ENCODE results near the gene GIGYF1. TPM values are rescaled to one million over a fixed set of nuclear protein-coding genes. Genes with fewer than 3 reads are reported as not detected.
"Not testable (repeated sequence)": the region's sequence is repeated elsewhere in the genome, so short reads cannot be mapped to it uniquely, and the experiment has no call there.

Gene GIGYF1
- total and polyA plus RNA-seq, 4 donors, result 6.6 to 51.6 (median 42.1) TPM

DNA sequence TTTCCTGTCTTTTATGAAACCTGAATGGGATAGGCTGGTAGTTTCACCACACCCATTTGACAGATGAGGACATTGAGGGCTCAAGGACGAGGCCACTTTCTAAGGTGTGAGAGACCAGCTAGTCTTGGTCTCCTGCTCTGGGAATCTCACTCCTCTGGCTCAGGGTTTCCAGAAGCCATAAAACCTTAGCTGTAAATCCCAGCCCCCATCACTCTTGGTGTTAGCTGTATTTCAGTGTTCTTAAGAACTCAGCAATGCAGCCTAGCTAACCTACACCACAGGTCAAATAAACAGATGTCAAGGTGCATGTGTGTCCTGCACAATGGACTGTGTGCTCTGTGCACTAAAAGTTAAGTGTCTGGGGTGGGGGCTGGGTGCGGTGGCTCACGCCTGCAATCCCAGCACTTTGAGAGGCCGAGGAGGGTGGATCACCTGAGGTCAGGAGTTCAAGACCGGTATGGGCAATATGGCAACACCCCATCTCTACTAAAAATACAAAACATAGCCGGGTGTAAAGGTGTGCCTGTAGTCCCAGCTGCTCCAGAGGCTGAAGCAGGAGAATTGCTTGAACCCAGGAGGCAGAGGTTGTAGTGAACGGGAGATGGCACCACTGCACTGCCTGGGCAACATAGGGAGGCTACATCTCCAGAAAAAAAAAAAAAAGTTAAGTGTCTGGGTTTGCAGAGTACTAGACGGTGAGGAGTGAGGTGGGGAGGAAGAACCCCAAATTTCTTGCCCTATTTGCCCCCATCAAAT, 25.7 kb upstream of the GIGYF1 start:
- DNase-seq, result no peak
- WGBS, 2 donors, result 45 to 48% methylated on average over 8 of the region's 8 CpGs
- no peak for ATAC-seq (ENCODE audit: low FRiP score)
- H3K27ac ChIP-seq (ENCODE audit: low read depth in 1 of 2, low read length in 2 of 2), result no peak overlapping the region
- H3K27me3 ChIP-seq (ENCODE audit: control insufficient read depth in 1 of 2, insufficient read depth in 2 of 2, low read length in 1 of 2), result no peaks in the 10 kb centered on the region
- intact Hi-C loops (cut with DNase I), result loop anchor here in 1 of 2 donors (10.0 kb wide), 1 partner anchor 255 kb away; the partner anchor contains the start of gene SPACDR
- no peaks in the 10 kb centered on the region for H3K9me3 ChIP-seq (ENCODE audit: control insufficient read depth, low read length)
- H3K4me1 ChIP-seq (ENCODE audit: control insufficient read depth in 1 of 2, insufficient read depth in 2 of 2, low read length in 2 of 2), result no peaks in the 10 kb centered on the region
- no peaks in the 10 kb centered on the region for H3K36me3 ChIP-seq (ENCODE audit: control insufficient read depth in 1 of 2, insufficient read depth in 2 of 2, low read length in 1 of 2)
- no peak overlapping the region for H3K4me3 ChIP-seq (ENCODE audit: low read length in 2 of 2)

DNA sequence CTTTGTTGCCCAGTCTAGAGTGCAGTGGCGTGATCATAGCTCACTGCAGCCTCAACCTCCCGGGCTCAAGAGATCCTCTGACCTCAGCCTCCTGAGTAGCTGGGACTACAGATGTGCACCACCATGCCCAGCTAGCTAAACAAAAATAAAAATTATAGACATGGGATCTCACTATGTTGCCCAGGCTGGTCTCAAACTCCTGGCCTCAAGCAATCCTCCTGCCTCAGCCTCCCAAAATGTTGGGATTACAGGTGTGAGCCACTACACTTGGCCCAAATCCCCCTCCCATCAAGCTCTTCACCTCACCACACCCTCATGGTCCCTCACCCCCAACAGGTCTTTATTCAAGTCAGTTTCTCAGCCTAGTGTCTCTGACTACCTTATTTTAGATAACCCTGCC, 23.0 kb upstream of the GIGYF1 start:
- H3K36me3 ChIP-seq (ENCODE audit: control insufficient read depth in 1 of 2, insufficient read depth in 2 of 2, low read length in 1 of 2); H3K9me3 ChIP-seq (ENCODE audit: control insufficient read depth, low read length); H3K27me3 ChIP-seq (ENCODE audit: control insufficient read depth in 1 of 2, insufficient read depth in 2 of 2, low read length in 1 of 2); ATAC-seq (ENCODE audit: low FRiP score); DNase-seq; intact Hi-C loops (cut with DNase I); H3K27ac ChIP-seq (ENCODE audit: low read depth in 1 of 2, low read length in 2 of 2); H3K4me1 ChIP-seq (ENCODE audit: control insufficient read depth in 1 of 2, insufficient read depth in 2 of 2, low read length in 2 of 2); H3K4me3 ChIP-seq (ENCODE audit: low read length in 2 of 2): not testable (repeated sequence)
- 91 to 96% methylated on average over 2 of the region's 2 CpGs for WGBS, 2 donors

- H3K36me3 ChIP-seq (ENCODE audit: control insufficient read depth in 1 of 2, insufficient read depth in 2 of 2, low read length in 1 of 2), result no peaks in the 10 kb centered on the region
- no peak for DNase-seq
- H3K27ac ChIP-seq (ENCODE audit: low read depth in 1 of 2, low read length in 2 of 2), result no peak overlapping the region
- no peaks in the 10 kb centered on the region for H3K9me3 ChIP-seq (ENCODE audit: control insufficient read depth, low read length)
- H3K4me1 ChIP-seq (ENCODE audit: control insufficient read depth in 1 of 2, insufficient read depth in 2 of 2, low read length in 2 of 2), result no peaks in the 10 kb centered on the region
- H3K4me3 ChIP-seq (ENCODE audit: low read length in 2 of 2), result no peak overlapping the region
- H3K27me3 ChIP-seq (ENCODE audit: control insufficient read depth in 1 of 2, insufficient read depth in 2 of 2, low read length in 1 of 2), result no peaks in the 10 kb centered on the region
- no peak for ATAC-seq (ENCODE audit: low FRiP score)
- WGBS, 2 donors, result 70% methylated on average over 8 of the region's 8 CpGs
- intact Hi-C loops (cut with DNase I), result no loop called here
Observed at GRCh38 chr7:100714725-100715124, 20.7 kb upstream of the GIGYF1 start.

GRCh38 chr7:100711369-100711768, 17.3 kb upstream of the GIGYF1 start:
- DNase-seq (no peak), ATAC-seq (ENCODE audit: low FRiP score) (no peak)
- H3K27me3 ChIP-seq (ENCODE audit: control insufficient read depth in 1 of 2, insufficient read depth in 2 of 2, low read length in 1 of 2), result no peaks in the 10 kb centered on the region
- H3K4me3 ChIP-seq (ENCODE audit: low read length in 2 of 2), result no peak overlapping the region
- H3K4me1 ChIP-seq (ENCODE audit: control insufficient read depth in 1 of 2, insufficient read depth in 2 of 2, low read length in 2 of 2), result no peaks in the 10 kb centered on the region
- WGBS, 2 donors, result 43% methylated on average over 11 of the region's 11 CpGs
- no peaks in the 10 kb centered on the region for H3K9me3 ChIP-seq (ENCODE audit: control insufficient read depth, low read length)
- no peak overlapping the region for H3K27ac ChIP-seq (ENCODE audit: low read depth in 1 of 2, low read length in 2 of 2)
- H3K36me3 ChIP-seq (ENCODE audit: control insufficient read depth in 1 of 2, insufficient read depth in 2 of 2, low read length in 1 of 2), result no peaks in the 10 kb centered on the region
- intact Hi-C loops (cut with DNase I), result no loop called here

DNA sequence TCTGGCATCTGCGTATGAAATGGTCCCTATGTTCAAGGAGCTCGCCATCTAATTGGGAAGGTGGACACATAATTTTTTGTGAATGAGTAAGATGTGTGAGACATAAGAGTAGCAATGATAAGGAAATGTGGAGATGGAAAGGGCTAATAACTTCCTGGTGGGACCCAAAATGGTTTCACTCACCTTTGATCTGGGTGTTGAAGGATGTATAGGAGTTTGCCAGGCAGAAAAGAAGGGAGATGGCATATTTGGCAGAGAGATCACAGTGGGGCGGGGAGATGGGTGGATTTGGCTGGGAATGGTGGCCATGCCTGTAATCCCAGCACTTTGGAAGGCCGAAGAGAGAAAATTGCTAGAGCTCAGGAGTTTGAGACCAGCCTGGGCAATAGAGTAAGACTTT, 16.4 kb upstream of the GIGYF1 start:
- Histone ChIP-seq H3K9me3 (ENCODE audit: control insufficient read depth, low read length) (no peaks in the 10 kb centered on the region), H3K27ac (ENCODE audit: low read depth in 1 of 2, low read length in 2 of 2) (no peak overlapping the region), H3K4me3 (ENCODE audit: low read length in 2 of 2) (no peak overlapping the region), H3K27me3 (ENCODE audit: control insufficient read depth in 1 of 2, insufficient read depth in 2 of 2, low read length in 1 of 2) (no peaks in the 10 kb centered on the region), H3K4me1 (ENCODE audit: control insufficient read depth in 1 of 2, insufficient read depth in 2 of 2, low read length in 2 of 2) (no peaks in the 10 kb centered on the region), H3K36me3 (ENCODE audit: control insufficient read depth in 1 of 2, insufficient read depth in 2 of 2, low read length in 1 of 2) (no peaks in the 10 kb centered on the region)
- ATAC-seq (ENCODE audit: low FRiP score) (no peak), DNase-seq (no peak)
- intact Hi-C loops (cut with DNase I), result no loop called here
- 73% methylated on average over 4 of the region's 4 CpGs for WGBS, 2 donors

DNA sequence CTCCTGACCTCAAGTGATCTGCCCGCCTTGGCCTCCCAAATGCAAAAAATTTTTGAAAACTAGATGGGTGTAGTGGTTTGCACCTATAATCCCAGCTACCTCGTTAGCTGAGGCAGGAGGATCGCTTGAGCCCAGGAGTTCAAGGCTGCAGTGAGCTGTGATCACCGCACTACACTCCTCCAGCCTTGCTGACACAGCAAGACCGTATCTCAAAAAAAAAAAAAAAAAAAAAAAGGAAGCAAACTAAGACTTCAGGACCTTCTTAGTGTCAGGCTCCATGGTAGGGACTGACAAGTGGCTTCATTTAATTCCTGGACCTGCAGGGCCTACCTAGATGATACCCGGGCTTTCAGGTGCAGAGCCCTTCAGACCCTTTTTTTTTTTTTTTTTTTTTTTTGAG, 14.3 kb upstream of the GIGYF1 start:
- Histone ChIP-seq H3K27me3 (ENCODE audit: control insufficient read depth in 1 of 2, insufficient read depth in 2 of 2, low read length in 1 of 2) (no peaks in the 10 kb centered on the region), H3K9me3 (ENCODE audit: control insufficient read depth, low read length) (no peaks in the 10 kb centered on the region), H3K4me3 (ENCODE audit: low read length in 2 of 2) (no peak overlapping the region), H3K4me1 (ENCODE audit: control insufficient read depth in 1 of 2, insufficient read depth in 2 of 2, low read length in 2 of 2) (no peaks in the 10 kb centered on the region), H3K27ac (ENCODE audit: low read depth in 1 of 2, low read length in 2 of 2) (no peak overlapping the region), H3K36me3 (ENCODE audit: control insufficient read depth in 1 of 2, insufficient read depth in 2 of 2, low read length in 1 of 2) (no peaks in the 10 kb centered on the region)
- intact Hi-C loops (cut with DNase I), result no loop called here
- ATAC-seq (ENCODE audit: low FRiP score) (no peak), DNase-seq (no peak)
- WGBS, 2 donors, result 85 to 90% methylated on average over 6 of the region's 6 CpGs

- H3K36me3 ChIP-seq (ENCODE audit: control insufficient read depth in 1 of 2, insufficient read depth in 2 of 2, low read length in 1 of 2), result no peaks in the 10 kb centered on the region
- peak overlapping the region; percentile 36 to 59 for H3K4me3 ChIP-seq (ENCODE audit: low read length in 2 of 2)
- no peaks in the 10 kb centered on the region for H3K27me3 ChIP-seq (ENCODE audit: control insufficient read depth in 1 of 2, insufficient read depth in 2 of 2, low read length in 1 of 2)
- no peak for ATAC-seq (ENCODE audit: low FRiP score)
- no peaks in the 10 kb centered on the region for H3K4me1 ChIP-seq (ENCODE audit: control insufficient read depth in 1 of 2, insufficient read depth in 2 of 2, low read length in 2 of 2)
- 24 to 27% methylated on average over 34 of the region's 34 CpGs for WGBS, 2 donors
- H3K27ac ChIP-seq (ENCODE audit: low read depth in 1 of 2, low read length in 2 of 2), result no peak overlapping the region
- DNase-seq, result peak in 1 of 2 donors; percentile 82
- intact Hi-C loops (cut with DNase I), result no loop called here
- no peaks in the 10 kb centered on the region for H3K9me3 ChIP-seq (ENCODE audit: control insufficient read depth, low read length)
Observed at GRCh38 chr7:100706672-100707311, 12.7 kb upstream of the GIGYF1 start.

DNA sequence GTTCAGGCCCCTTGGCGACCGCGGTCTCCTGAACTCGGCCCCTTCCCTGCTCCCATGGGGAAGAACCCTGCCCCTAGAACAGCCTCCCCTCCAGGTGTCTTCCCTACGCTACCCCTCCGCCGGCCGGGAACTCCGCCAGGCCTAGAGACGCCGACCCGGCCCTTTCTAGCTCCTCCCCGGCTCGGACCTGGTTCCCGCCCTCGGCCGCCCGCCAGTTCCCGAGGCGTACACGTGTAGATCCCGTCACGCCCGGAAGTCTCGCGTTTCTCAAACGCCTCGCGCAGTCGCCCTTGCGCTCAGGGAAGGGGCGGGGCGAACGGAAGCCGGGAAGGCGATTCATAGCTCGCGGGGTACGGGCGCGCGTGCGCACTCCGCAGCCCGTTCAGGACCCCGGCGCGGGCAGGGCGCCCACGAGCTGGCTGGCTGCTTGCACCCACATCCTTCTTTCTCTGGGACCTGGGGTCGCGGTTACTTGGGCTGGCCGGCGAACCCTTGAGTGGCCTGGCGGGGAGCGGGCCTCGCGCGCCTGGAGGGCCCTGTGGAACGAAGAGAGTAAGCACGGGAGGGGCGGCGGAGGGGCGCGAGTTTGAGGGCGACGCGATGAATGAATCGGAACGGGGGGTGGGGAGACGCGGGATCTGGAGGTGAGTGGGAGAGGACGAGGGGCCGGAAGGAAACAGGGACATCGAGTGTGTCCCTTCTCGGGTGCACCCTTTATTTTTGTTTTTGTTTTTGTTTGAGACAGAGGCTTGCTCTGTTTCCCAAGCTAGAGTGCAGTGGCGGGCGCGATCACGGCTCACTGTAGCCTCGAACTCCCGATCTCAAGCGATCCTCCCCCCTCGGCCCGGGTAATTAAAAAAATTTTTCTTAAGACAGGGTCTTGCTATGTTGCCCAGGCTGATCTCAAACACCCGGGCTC, 12.0 kb upstream of the GIGYF1 start, which contains the start of gene POP7:
TSS of gene POP7 (plus strand) at position 369 of the 919 bp plus-strand sequence. CDS start 710 bp downstream, outside the sequence.
- Histone ChIP-seq H3K4me3 (ENCODE audit: low read length in 2 of 2) (peak within 1 kb of the TSS; percentile 36 to 59), H3K27me3 (ENCODE audit: control insufficient read depth in 1 of 2, insufficient read depth in 2 of 2, low read length in 1 of 2) (no peaks in the 10 kb centered on the region), H3K9me3 (ENCODE audit: control insufficient read depth, low read length) (no peaks in the 10 kb centered on the region), H3K27ac (ENCODE audit: low read depth in 1 of 2, low read length in 2 of 2) (peak within 1 kb of the TSS in 1 of 2 donors; percentile 75), H3K36me3 (ENCODE audit: control insufficient read depth in 1 of 2, insufficient read depth in 2 of 2, low read length in 1 of 2) (no peaks in the 10 kb centered on the region), H3K4me1 (ENCODE audit: control insufficient read depth in 1 of 2, insufficient read depth in 2 of 2, low read length in 2 of 2) (no peaks in the 10 kb centered on the region)
- DNase-seq (peak; percentile 99 to 100), ATAC-seq (ENCODE audit: low FRiP score) (peak; percentile 99)
- WGBS, 2 donors, result 0 to 1% methylated on average over 84 to 86 of the region's 86 CpGs
- intact Hi-C loops (cut with DNase I), result loop anchor here (1.0 to 2.0 kb wide), 2 partner anchors 146 to 147 kb away; partner anchors contain the start of gene SLC12A9 (in 2 of the 2)
